Transverse colon (tissue), 4 donors: Measurements from ENCODE around the gene SH2B3. TPM values are rescaled to one million over a fixed set of nuclear protein-coding genes. Genes with fewer than 3 reads are reported as not detected.

ENCODE experiments used
- DNase-seq: peaks from one replicate; pipeline ENCODE4 v3.0.0-alpha.2; 2019
- H3K27ac ChIP-seq, 4 donors: fragments of 200-600 bp; sonication (generic); 2 replicates each; pipeline ENCODE4 v1.5.1; 2016 to 2018; ENCODE audit warnings: inconsistent platforms in 4 of 4
- H3K27me3 ChIP-seq: fragments of 200-600 bp; sonication (generic); 2 replicates; pipeline ENCODE4 v1.5.1; 2017; ENCODE audit warnings: inconsistent platforms
- H3K36me3 ChIP-seq, 4 donors: fragments of 200-600 bp; sonication (generic); 2 replicates each; pipeline ENCODE4 v1.5.1; 2017 to 2019; ENCODE audit warnings: inconsistent platforms in 4 of 4
- H3K4me1 ChIP-seq, 4 donors: fragments of 200-600 bp; sonication (generic); 2 replicates each; pipeline ENCODE4 v1.5.1; 2017 to 2020; ENCODE audit warnings: inconsistent platforms in 4 of 4
- H3K4me3 ChIP-seq, 4 donors: fragments of 200-600 bp; sonication (generic); 1 replicate in 1 of 4; 2 replicates in 3 of 4; pipeline versions ENCODE4 v1.5.1 to v1.6.1; 2017 to 2019; ENCODE audit warnings: inconsistent platforms in 4 of 4
- H3K9me3 ChIP-seq, 2 donors: fragments of 200-600 bp; sonication (generic); 2 replicates each; pipeline ENCODE4 v1.5.1; 2017 to 2019; ENCODE audit warnings: inconsistent platforms in 2 of 2
- EP300 ChIP-seq: sonication (generic); formaldehyde crosslinking; IDR thresholded peaks from one replicate; pipeline ENCODE4 v1.6.1; 2017; ENCODE audit warnings: antibody characterized with exemption, low read depth
- POLR2A ChIP-seq: fragments of 450-650 bp; IDR thresholded peaks from one replicate; pipeline ENCODE4 v1.6.1; 2016; ENCODE audit warnings: antibody characterized with exemption, mild to moderate bottlenecking, moderate library complexity
- POLR2AphosphoS5 ChIP-seq, 3 donors: sonication (generic); formaldehyde crosslinking; IDR thresholded peaks; one replicate each; pipeline ENCODE4 v1.6.1; 2016; ENCODE audit warnings: antibody characterized with exemption in 3 of 3
- WGBS, 2 donors: methylation state at CpG; one replicate each; pipeline ENCODE4 v1.1.5; 2018; ENCODE audit warnings: low coverage in 1 of 2; 5-methylcytosine and 5-hydroxymethylcytosine counted together
- in situ Hi-C, 4 donors: fragments of 200-750 bp; cut with MboI; loops; one replicate each; pipeline versions ENCODE4 v1.15.0 to v1.15.1; 2017; ENCODE audit warnings: low sequenced_read_pairs in 3 of 4, low pct_ligation_motif_present in 1 of 4, low pct_unique_long_range_greater_than_20kb in 1 of 4
- intact Hi-C: fragments of 100-400 bp; cut with DNase I; formaldehyde crosslinking; loops from one replicate; pipeline ENCODE4 v1.15.1; 2023; ENCODE audit warnings: low total_unique reads
- total RNA-seq, 4 donors: library from RNA; depleted of rRNA; stranded (reverse); fragments of >200 nt; gene quantifications; one replicate each; pipeline ENCODE4 v1.1.0, GENCODE V29; 2016
- TF ChIP-seq, protein P1 (sequence below), 5 experiments: fragments of 200-600 bp in 3 of 5; fragments of 450-650 bp in 2 of 5; sonication (generic) in 3 of 5; IDR thresholded peaks; 1 replicate in 2 of 5; 2 replicates in 3 of 5; pipeline ENCODE4 v1.5.1; 2016 to 2017; ENCODE audit warnings: antibody characterized with exemption in 5 of 5, inconsistent platforms in 3 of 5, mild to moderate bottlenecking in 2 of 5, moderate library complexity in 1 of 5

The SH2B3 gene
- total RNA-seq, 4 donors from 2014 or later: 22.3 to 99.1 (median 43.6) TPM

DNA sequence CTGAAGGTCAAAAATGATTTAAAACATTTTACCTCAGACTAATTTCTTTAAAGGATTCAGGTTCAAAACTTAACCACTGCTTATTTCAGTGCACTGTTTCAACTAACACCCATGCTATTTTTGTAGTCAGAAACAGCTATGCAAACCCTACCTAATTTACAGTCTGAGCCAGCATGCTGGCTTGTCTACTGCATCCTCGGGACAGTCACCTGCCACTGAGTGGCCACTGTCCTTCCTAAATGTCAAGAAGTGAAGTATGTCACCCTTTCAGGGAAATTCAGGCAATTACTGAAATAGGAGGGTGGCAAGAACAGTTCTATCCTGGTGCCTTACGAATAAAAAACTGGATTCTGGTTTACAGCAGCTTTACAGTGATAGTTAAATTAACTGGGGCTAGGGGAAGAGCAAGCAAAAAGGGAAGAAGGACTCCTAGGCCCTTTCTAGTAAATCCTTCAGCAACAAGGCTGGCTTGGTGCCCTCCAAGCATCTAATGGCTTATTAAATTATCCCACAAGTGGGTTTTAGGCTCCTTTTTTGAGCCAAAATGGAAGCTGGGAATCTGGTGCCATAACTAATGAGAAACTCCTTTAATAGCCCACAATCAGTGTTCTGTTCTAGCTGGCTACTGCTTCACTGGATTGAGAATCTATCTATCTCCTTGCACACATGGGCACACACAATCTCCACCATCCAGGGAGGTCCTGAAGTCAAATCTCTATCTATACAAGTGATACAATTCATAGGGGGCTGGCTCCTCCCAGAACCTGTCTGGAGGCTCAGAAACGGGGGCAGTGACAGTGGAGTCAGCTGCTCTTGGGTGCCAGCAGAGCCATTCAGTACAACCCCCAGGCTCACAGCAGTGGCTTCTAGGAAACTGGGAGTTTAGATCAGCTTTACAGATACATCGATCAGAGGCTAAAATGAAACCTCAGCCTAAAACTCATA is 43.4 kb downstream of the SH2B3 start:
- TF ChIP-seq, protein P1, sequence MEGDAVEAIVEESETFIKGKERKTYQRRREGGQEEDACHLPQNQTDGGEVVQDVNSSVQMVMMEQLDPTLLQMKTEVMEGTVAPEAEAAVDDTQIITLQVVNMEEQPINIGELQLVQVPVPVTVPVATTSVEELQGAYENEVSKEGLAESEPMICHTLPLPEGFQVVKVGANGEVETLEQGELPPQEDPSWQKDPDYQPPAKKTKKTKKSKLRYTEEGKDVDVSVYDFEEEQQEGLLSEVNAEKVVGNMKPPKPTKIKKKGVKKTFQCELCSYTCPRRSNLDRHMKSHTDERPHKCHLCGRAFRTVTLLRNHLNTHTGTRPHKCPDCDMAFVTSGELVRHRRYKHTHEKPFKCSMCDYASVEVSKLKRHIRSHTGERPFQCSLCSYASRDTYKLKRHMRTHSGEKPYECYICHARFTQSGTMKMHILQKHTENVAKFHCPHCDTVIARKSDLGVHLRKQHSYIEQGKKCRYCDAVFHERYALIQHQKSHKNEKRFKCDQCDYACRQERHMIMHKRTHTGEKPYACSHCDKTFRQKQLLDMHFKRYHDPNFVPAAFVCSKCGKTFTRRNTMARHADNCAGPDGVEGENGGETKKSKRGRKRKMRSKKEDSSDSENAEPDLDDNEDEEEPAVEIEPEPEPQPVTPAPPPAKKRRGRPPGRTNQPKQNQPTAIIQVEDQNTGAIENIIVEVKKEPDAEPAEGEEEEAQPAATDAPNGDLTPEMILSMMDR (IDR thresholded peaks at IDR 0.05): no peak
- TF ChIP-seq POLR2A: no peak
- no peak for TF ChIP-seq POLR2AphosphoS5 (IDR thresholded peaks at IDR 0.05)
- no peak for TF ChIP-seq EP300
- peak overlapping the region in 2 of 4 donors; percentile 10 to 15 for H3K27ac ChIP-seq
- H3K4me1 ChIP-seq: peaks cover 30 to 36% (median 32%) of the 10 kb centered on the region in 4 donors
- H3K9me3 ChIP-seq: no peaks in the 10 kb centered on the region
- peaks cover 0 to 8% (median 0%) of the 10 kb centered on the region in 4 donors for H3K36me3 ChIP-seq
- WGBS, 2 donors: 70 to 100% methylated on average over 1 to 4 of the region's 4 CpGs
- in situ Hi-C loops (loop anchor here in 2 of 4 donors (5.0 kb wide), 1 partner anchor 52 kb away; no protein-coding TSS in a partner anchor), intact Hi-C loops (no loop called here)
- no peak for DNase-seq
- no peaks in the 10 kb centered on the region for H3K27me3 ChIP-seq
- no peak overlapping the region for H3K4me3 ChIP-seq

DNA sequence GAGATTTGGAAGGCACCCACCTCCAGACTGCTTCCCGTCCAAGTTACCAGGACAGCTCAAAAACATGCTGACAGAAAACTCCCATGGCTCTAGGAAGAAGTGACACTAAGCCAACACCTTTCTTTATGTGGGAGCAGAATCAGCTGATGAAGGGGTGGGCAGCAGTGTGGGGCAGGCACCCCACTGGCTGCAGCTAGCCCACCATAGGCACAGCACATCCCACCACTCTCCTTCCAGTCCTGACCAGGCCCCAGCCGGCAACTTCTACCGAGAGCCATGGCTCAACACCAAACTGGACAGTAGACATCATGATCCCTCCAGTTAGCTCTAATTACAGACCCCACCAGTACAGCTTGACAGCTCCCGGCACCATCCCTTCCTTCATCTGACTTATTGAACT is 45.0 kb downstream of the SH2B3 start:
- no peak for TF ChIP-seq POLR2AphosphoS5 (IDR thresholded peaks at IDR 0.05)
- no peak for TF ChIP-seq EP300
- TF ChIP-seq POLR2A: no peak
- TF ChIP-seq, protein P1 (IDR thresholded peaks at IDR 0.05): no peak
- no peak overlapping the region for H3K27ac ChIP-seq
- H3K4me3 ChIP-seq: no peak overlapping the region
- DNase-seq: no peak
- no peaks in the 10 kb centered on the region for H3K27me3 ChIP-seq
- intact Hi-C loops: no loop called here
- in situ Hi-C loops: loop anchor here in 2 of 4 donors (5.0 kb wide), 1 partner anchor 53 kb away; no protein-coding TSS in a partner anchor
- H3K9me3 ChIP-seq: no peaks in the 10 kb centered on the region
- H3K4me1 ChIP-seq: peaks cover 16 to 20% (median 17%) of the 10 kb centered on the region in 4 donors
- WGBS, 2 donors: 90 to 100% methylated on average over 1 to 4 of the region's 4 CpGs
- H3K36me3 ChIP-seq: peaks cover 0 to 16% (median 5%) of the 10 kb centered on the region in 4 donors

DNA sequence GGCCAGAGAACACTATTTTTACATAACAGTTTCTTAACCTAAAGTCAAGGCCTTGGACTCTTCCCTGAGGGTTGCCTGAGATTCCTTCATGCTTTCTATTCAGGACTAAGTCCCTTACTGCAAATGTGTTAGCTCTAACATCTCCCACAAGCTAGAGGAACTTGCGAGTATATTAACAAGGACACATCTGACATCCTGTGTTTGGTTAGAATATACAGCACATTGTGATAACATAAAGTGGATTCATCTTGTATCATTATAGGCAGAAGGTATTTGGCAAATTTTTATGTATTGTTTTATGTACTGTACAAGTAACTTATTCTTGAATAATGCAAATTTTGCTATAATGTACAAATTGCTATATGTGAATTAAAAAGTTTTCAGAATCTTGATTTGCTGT is 45.5 kb downstream of the SH2B3 start:
- no peaks in the 10 kb centered on the region for H3K27me3 ChIP-seq
- H3K9me3 ChIP-seq: no peaks in the 10 kb centered on the region
- WGBS, 2 donors: 50% methylated on average over 1 of the region's 1 CpG; no CpG with 5 or more reads in 1 of the 2 donors
- intact Hi-C loops: no loop called here
- peaks cover 0 to 21% (median 7%) of the 10 kb centered on the region in 4 donors for H3K36me3 ChIP-seq
- TF ChIP-seq EP300 (no peak), POLR2A (no peak), POLR2AphosphoS5 (IDR thresholded peaks at IDR 0.05) (no peak)
- TF ChIP-seq, protein P1 (IDR thresholded peaks at IDR 0.05): no peak
- no peak overlapping the region for H3K27ac ChIP-seq
- no peak for DNase-seq
- peaks cover 11 to 15% (median 11%) of the 10 kb centered on the region in 4 donors for H3K4me1 ChIP-seq
- in situ Hi-C loops: loop anchor here in 2 of 4 donors (5.0 kb wide), 1 partner anchor 54 kb away; no protein-coding TSS in a partner anchor
- H3K4me3 ChIP-seq: no peak overlapping the region

DNA sequence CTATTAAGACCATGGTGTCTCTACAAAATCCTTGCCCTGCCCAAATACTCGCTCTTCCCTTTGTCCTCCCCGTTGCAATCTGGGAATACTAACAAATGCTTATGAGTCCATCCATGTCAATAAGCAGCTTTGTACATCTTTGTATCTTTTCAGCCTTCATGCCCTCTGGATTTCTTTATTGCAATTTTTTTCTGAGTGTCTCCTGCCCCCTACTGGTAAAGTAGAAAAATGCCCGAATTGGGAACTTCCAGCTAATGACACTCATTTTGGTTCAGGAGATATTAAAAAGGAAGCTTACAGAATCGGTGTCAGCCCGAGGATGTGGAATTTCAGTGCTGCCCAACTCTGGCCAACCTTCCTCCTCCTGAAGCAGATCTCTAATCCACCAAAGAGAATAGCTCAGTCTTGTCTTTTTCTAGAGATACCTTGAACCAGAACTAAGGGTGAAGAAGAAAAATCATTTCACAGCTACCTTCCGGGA is 46.0 kb downstream of the SH2B3 start:
- TF ChIP-seq POLR2AphosphoS5 (IDR thresholded peaks at IDR 0.05) (no peak), POLR2A (no peak), EP300 (no peak)
- TF ChIP-seq, protein P1 (IDR thresholded peaks at IDR 0.05): peak; percentile 78 to 90 (median 81)
- no peak overlapping the region for H3K27ac ChIP-seq
- no peak for DNase-seq
- H3K4me3 ChIP-seq: no peak overlapping the region
- peaks cover 6 to 10% (median 7%) of the 10 kb centered on the region in 4 donors for H3K4me1 ChIP-seq
- in situ Hi-C loops: loop anchor here in 2 of 4 donors (5.0 kb wide), 1 partner anchor 54 kb away; no protein-coding TSS in a partner anchor
- intact Hi-C loops: loop anchor here (2.0 kb wide), 1 partner anchor 57 kb away; no protein-coding TSS in a partner anchor
- H3K36me3 ChIP-seq: peaks cover 0 to 26% (median 9%) of the 10 kb centered on the region in 4 donors
- no peaks in the 10 kb centered on the region for H3K27me3 ChIP-seq
- WGBS, 2 donors: 30 to 62% methylated on average over 3 to 6 of the region's 6 CpGs
- no peaks in the 10 kb centered on the region for H3K9me3 ChIP-seq
